ENCODE results near the gene ZMYND8.

ZMYND8 gene

DNA sequence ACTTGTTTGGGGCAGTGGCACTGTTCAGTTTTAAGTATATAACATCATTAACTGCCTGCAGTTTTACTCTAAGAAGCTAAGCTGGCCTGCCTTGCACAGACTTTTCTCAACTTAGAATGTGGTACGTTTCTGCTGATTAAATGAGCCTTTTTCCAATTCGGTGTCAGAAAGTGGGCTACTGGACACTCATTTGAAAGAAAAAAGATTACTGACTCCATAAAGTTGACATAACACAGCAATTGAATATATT, 2.1 kb downstream of the ZMYND8 start:
- no peak overlapping the region for H3K27ac ChIP-seq
- no peak for TF ChIP-seq CTCF (conservative IDR thresholded peaks at IDR 0.05)
- no peak for TF ChIP-seq ZFX (IDR thresholded peaks at IDR 0.05)

GRCh38 chr20:47353692-47354463, 2.6 kb downstream of the ZMYND8 start:
- TF ChIP-seq CTCF (conservative IDR thresholded peaks at IDR 0.05) (no peak), ZFX (IDR thresholded peaks at IDR 0.05) (no peak)
- no peak overlapping the region; the same call in 1 of the 2 replicates for H3K27ac ChIP-seq

GRCh38 chr20:47353239-47353691, 3.2 kb downstream of the ZMYND8 start:
- no peak overlapping the region for H3K27ac ChIP-seq
- no peak for TF ChIP-seq ZFX (IDR thresholded peaks at IDR 0.05)
- TF ChIP-seq CTCF (conservative IDR thresholded peaks at IDR 0.05): no peak

DNA sequence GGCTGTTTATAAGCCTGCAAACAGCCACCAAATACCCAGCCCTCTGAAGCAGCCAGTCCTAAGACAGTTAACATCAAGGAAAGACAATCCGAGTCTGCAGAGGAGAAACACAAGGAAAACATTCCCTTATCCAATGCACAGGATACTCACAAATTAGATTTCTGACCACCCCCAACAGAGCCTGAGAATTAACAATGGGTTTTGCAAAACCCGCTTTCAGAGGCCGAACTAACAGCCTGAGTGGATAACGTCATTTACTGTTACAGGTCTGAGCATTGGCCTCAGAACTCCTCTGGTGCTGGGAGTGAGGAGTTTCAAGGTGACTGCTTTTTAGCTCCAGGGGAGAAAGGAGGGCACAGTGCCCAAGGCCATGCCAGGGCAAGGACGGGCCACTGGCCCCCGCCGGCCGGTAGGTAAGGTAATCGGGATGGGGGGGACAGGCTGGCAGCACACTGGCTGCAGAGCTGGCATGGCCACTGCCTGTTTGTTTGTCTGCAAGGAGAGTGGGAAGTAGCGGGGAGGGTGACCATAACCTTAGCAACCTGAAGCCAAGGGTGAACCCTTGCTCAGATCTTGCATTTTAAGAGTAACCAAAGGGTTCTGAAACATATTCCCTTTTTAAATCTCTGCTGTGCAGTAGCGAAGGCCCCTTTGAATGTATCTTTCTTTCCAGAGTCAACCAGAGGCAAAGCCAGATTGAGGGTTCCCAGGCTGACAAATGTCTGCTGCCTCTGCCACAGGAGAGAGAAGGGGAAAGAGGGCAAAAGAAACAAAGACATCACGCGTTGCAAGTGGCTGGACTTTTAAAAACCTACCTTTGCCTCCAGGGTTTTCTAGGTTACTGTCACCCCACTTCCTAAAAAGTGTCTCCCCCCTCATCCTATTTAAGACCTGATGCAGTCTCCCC, 3.9 kb downstream of the ZMYND8 start:
- H3K27ac ChIP-seq: no peak overlapping the region
- no peak for TF ChIP-seq ZFX (IDR thresholded peaks at IDR 0.05)
- no peak for TF ChIP-seq CTCF (conservative IDR thresholded peaks at IDR 0.05)

DNA sequence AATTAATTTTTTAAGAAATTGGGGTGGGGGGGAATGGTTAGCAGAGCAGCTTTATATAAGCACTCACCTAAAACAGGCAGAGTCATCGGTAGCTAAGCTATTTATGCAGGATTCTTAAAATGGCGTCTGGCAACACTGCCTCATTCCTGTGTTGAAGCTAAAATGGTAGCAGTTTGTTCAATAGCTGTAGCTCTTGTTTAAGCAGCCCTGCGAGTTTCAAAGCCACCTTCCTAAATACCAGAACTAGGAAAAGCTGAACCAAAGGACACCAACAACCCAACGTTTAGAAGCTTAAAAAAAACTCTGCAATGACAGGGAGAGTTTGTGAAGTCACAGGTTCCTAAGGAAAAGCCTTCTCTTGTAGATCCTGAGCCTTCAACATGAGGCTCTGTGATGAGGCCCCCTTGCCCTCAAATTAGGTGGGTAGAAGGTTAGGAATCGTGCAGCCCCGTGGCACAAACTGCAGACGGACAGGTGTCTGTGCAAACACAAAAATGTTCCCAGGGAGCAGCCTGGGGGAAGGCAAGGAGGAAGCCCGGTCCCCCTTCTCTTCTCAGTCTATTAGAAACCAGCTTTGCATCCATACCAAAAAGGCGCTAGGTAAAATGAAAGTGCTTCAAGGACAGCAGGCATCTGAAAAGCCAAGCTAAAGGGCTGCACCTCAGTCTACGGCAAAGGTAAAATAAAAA, 4.7 kb downstream of the ZMYND8 start:
- H3K27ac ChIP-seq: no peak overlapping the region
- TF ChIP-seq CTCF (conservative IDR thresholded peaks at IDR 0.05): no peak
- no peak for TF ChIP-seq ZFX (IDR thresholded peaks at IDR 0.05)

- no peak overlapping the region for H3K27ac ChIP-seq
- no peak for TF ChIP-seq ZFX (IDR thresholded peaks at IDR 0.05)
Measured at GRCh38 chr20:47350691-47351545, 5.6 kb downstream of the ZMYND8 start.

DNA sequence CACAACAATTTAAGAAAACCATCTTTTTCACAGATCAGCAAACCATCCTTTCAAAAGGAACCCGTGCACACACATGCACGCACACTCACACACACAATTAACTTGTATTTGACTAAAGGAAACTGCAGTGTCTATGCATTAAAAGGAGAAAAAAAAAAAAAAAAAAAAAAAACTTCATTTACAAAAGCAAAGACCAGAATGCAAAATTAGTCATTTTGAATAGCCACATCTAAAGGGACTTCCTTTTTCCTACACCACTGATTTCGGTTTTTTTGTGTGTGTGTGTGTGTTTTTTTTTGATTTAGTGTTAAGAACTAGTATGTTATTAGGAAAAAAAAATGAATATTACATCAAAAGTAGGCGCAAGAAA, 6.3 kb downstream of the ZMYND8 start:
- no peak overlapping the region for H3K27ac ChIP-seq
- TF ChIP-seq CTCF (conservative IDR thresholded peaks at IDR 0.05) (no peak), ZFX (IDR thresholded peaks at IDR 0.05) (no peak)
